ENCODE measurements around the gene PCYT1A.
"Not testable (repeated sequence)": the region's sequence is repeated elsewhere in the genome, so short reads cannot be mapped to it uniquely, and the experiment has no call there.

PCYT1A gene

DNA sequence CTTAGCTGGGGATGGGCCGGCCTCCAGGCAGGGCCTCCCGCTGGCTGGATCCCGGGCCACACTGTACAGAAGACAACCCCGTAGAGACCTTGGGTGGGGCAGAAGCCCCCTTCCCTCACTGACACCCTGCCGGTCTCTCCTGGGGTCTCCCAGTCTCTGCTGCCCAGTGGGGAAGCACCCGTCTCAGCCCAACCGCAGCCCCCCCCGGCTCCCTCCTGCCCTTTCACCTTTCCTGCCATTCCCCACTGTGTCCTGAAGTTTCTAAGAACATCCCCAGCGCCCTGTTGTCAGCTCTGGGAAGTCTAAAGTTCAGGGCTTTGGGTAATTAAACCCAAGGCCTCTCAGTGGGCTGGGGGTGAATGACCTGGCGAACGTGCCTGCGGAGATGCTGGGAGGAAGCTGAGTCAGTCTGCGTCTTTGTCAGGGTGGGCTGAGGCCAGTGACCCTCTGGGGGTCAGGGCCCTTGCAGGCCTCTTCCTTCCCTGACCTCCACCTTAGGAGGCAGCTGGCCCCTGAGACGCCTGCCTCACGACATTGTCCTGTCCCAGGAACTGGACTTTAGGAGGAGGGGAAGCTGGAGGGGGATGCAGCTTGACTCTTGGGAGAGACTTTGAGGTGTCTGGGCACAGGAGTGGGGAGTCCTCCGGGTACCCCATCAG is 72.6 kb downstream of the PCYT1A start:
- DNase-seq (ENCODE audit: low spot score), result no peak

- no peak for DNase-seq (ENCODE audit: low spot score)
Measured at GRCh38 chr3:196210673-196211556, 76.6 kb downstream of the PCYT1A start, which contains the start of gene ZDHHC19. ZDHHC19 (minus strand) TSS chr3:196211400; CDS start chr3:196211315, 85 bp downstream.

DNA sequence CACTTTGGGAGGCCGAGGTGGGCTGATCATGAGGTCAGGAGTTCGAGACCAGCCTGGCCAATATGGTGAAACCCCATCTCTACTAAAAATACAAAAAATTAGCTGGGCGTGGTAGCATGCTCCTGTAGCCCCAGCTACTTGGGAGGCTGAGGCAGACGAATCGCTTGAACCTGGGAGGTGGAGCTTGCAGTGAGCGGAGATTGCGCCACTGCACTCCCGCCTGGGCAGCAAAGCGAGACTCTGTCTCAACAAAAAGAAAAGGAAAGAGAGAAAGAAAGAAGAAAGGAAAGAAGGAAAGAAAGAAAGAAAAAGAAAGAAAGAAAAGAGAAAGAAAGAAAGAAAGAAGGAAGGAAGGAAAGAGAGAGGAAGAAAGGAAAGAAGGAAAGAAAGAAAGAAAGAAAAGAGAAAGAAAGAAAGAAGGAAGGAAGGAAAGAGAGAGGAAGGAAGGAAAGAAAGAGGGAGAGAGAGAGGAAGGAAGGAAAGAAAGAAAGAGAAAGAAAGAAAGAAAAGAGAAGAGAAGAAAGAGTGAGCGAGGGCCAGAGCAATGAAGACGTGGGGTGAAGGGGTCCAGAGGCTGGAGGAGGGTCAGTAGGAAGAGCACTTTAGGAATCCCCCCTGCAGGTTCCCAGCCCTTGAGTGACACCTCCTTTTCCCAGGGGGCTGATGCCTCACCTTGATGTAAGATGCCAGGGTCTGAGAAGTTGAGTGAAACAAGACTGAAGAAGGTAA is 77.4 kb downstream of the PCYT1A start:
- DNase-seq (ENCODE audit: low spot score), result not testable (repeated sequence)

- DNase-seq (ENCODE audit: low spot score), result no peak
Measured at GRCh38 chr3:196208942-196209695, 78.4 kb downstream of the PCYT1A start.

GRCh38 chr3:196207833-196208607 is 79.5 kb downstream of the PCYT1A start:
- no peak for DNase-seq (ENCODE audit: low spot score)

DNA sequence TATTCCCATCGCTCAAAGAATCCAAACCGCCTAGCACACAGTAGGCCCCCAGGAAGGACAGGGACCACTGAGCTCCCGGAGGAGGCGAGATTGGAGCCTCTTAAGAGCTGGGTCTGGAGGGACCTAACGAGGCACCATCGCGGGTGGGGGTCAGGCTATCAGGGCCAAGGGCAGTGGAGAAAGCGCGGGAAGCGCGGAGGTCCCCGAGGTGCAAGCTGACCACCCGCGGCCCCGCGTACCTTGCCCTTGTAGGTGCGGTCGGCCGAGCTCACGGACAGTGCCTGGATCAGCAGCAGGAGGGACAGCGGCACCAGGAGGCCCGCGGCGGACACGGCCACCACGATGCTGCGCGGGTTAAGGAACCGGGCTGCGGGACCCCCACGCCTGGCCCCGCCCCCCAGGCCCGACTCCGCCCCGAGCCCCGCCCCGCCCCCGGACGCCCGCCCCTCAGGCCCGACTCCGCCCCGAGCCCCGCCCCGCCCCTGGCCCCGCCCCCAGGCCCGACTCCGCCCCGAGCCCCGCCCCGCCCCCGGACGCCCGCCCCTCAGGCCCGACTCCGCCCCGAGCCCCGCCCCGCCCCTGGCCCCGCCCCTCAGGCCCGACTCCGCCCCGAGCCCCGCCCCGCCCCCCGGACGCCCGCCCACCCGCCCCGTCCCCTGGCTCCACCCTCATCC is 80.2 kb downstream of the PCYT1A start:
- no peak for DNase-seq (ENCODE audit: low spot score)

GRCh38 chr3:196205442-196206205 is 81.9 kb downstream of the PCYT1A start:
- DNase-seq (ENCODE audit: low spot score), result not testable (repeated sequence)

DNA sequence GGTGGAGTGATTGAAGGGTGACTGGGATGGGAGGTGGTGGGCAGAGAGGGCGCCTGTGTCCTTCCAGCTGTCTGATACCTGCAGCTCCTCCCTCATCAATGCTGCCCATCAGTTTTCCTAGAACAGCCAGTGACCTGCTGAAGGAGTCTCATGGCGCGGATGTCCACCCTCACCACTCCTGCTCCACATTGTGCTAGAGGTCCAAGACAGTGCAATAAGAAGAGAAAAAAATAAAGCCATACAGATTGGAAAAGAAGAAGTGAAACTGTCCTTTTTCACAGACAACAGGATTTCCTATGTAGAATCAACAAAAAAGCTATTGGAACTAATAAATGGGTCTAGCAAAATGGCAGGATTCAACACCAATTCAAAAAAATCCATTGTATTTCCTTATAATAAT is 83.7 kb downstream of the PCYT1A start:
- no peak for DNase-seq (ENCODE audit: low spot score)

- DNase-seq (ENCODE audit: low spot score), result no peak
Measured at GRCh38 chr3:196202516-196202970, 85.0 kb downstream of the PCYT1A start.

- DNase-seq (ENCODE audit: low spot score), result no peak
Measured at GRCh38 chr3:196198771-196199753, 88.5 kb downstream of the PCYT1A start.

- DNase-seq (ENCODE audit: low spot score), result no peak
Measured at GRCh38 chr3:196198081-196198675, 89.3 kb downstream of the PCYT1A start.

DNA sequence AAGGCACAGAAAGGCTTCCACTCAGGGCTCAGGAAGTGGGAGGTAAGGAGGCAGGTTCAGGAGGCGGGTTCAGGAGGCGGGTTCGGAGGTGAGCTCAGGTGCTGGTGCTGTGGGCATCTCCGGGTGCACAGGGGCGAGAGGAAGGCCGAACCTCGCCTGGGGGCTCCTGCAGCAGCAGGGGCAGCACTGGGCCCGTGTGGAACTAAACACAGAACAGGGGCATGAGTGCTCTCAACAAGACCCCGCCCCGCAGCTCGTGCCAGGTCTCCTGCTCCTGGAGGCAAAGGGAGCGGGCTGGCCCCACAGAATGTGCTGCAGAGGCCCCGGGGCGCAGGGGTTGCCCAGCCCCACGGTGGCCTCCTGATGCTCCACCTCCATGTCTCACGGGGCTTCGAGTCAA is 90.0 kb downstream of the PCYT1A start:
- DNase-seq (ENCODE audit: low spot score), result no peak

DNA sequence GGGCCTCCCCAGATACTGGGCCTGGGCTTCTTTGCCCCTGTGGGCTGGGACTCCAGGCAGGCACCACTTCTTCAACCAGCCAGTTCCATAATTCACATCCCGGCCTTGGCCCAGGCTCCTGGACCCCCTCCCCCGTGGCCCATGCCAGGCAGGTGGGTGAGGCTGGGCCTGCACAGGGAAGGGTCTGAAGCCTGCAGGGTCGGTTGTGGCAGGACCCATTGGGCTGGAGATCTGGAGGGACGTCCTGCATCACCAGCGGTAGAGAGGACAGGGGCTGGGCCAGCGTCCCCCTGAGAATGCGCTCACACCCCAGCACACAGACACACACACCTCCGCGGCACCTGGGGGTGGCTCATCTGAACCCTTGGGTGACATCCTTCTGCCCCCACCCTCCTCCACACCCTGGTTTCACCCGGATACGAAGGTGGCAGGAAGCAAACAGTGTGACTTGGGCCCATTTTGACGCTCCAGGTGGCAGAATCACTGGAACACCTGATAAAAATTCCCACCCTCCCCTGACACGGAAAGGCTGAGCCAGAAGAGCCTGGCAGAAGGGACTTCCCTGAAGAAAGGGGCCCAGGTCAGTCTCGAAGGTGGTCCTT is 91.8 kb downstream of the PCYT1A start:
- DNase-seq (ENCODE audit: low spot score), result no peak

DNA sequence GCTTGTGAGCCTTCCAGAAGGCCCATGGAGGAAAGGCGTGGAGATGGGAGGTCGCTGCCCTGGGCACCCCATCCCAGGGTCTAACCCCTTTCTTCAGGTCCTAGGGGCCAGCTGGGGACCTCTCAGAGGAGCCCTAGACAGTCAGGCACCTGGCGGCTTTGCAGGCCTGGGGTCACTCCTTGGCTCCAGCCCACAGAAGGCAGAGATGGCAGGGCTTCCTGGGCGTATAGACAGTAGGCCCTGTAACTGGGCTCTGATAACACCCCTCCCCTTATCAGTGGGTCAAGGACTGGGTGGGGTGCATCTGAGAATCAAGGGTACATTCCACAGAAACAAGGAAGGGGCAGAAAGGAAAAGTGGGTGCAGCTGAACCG is 93.0 kb downstream of the PCYT1A start:
- no peak for DNase-seq (ENCODE audit: low spot score)

DNA sequence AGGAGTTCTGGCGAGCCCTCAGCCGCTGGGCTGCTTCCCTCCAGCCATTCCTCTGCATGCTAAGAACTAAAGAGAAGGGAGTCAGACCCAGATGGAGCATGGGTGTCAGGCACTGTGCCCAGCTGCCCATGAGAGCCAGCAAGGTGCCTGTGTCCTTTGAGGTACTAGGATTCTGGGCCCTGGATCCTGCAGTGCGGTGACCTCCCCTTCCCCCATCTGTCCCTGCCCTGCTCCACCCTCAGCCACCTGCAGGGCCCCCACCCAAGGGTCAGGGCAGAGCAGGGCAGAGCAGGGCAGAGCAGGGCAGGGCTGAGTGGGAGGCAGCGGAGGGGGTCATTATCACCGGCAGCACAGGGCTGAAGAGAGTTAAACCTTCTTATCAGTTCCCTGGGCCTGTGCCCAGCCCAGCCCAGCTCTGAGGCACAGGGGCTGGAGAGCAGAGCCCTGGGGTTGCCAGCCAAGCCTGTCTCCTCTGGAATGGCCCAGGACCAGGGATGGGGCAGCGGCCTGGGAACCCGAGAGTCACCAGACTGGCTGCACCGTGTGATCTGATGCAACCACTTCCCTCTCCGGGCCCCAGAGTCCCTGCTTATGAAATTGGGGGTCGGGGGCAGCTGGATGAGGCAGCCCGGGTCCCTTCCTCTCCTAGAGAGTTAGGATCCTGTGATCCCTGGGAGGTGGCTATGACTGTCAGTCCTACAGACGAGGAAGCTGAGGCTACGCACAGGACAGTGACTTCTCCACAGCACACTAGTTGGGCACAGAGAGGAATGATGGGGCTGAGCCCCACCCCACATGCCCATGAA is 93.6 kb downstream of the PCYT1A start:
- no peak for DNase-seq (ENCODE audit: low spot score)

- no peak for DNase-seq (ENCODE audit: low spot score)
Measured at GRCh38 chr3:196193133-196193735, 94.3 kb downstream of the PCYT1A start.

All from RKO (cell line).